SJCRH30 (cell line): Measurements from ENCODE around the gene HRH3. TPM values are rescaled to one million over a fixed set of nuclear protein-coding genes. Genes with fewer than 3 reads are reported as not detected.

ENCODE experiments used
- DNase-seq, 2 experiments: peaks; one replicate each; pipeline ENCODE4 v3.0.0-alpha.2; 2015 to 2020
- H3K27ac ChIP-seq: fragments of 250-450 bp; sonication (Bioruptor Pico); 2 replicates; pipeline ENCODE4 v1.5.1; 2020; ENCODE audit warnings: mild to moderate bottlenecking, moderate library complexity
- H3K27me3 ChIP-seq: fragments of 250-450 bp; sonication (Bioruptor Pico); 2 replicates; pipeline ENCODE4 v1.5.1; 2020; ENCODE audit warnings: mild to moderate bottlenecking, moderate library complexity
- H3K36me3 ChIP-seq: fragments of 250-450 bp; sonication (Bioruptor Pico); 2 replicates; pipeline ENCODE4 v1.5.1; 2020; ENCODE audit warnings: mild to moderate bottlenecking, moderate library complexity
- H3K4me1 ChIP-seq: fragments of 250-450 bp; sonication (Bioruptor Pico); 2 replicates; pipeline ENCODE4 v1.5.1; 2020; ENCODE audit warnings: mild to moderate bottlenecking, moderate library complexity
- H3K4me3 ChIP-seq: fragments of 250-450 bp; sonication (Bioruptor Pico); 2 replicates; pipeline ENCODE4 v1.5.1; 2020; ENCODE audit warnings: mild to moderate bottlenecking, moderate library complexity
- H3K9me3 ChIP-seq: fragments of 250-450 bp; sonication (Bioruptor Pico); replicated peaks from 2 replicates; pipeline ENCODE4 v1.5.1; 2020; ENCODE audit warnings: mild to moderate bottlenecking, moderate library complexity
- total RNA-seq: library from RNA; depleted of rRNA; stranded (reverse); fragments of >200 nt; shearing (Covaris generic); gene quantifications from 2 replicates; pipeline ENCODE4 v1.2.3, GENCODE V29; 2014

Gene HRH3
- total RNA-seq, 1 experiment from 2014 or later, result not detected

DNA sequence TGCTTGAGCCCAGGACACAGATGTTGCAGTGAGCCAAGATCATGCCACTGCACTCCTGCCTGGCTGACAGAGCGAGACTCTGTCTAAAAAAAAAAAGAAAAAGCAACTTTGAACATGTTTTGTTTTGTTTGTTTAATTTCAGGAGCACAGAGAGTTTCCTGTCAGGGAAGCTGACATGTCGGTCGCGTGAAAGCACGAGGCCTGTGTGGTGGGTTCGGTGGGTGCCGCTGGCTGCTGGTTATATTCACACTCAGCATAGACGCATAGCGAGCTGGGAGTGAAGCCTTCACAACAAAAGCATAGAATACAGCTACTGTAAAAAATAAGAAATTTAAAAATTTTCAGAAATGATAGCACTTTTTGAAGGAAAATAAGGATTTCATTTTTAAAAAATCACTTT is 22.8 kb downstream of the HRH3 start:
- Histone ChIP-seq H3K9me3 (no peaks in the 10 kb centered on the region), H3K36me3 (peaks cover 46% of the 10 kb centered on the region), H3K27me3 (no peaks in the 10 kb centered on the region), H3K4me1 (peaks cover 23% of the 10 kb centered on the region), H3K27ac (no peak overlapping the region), H3K4me3 (no peak overlapping the region)
- no peak for DNase-seq

- no peak for DNase-seq
- peaks cover 46% of the 10 kb centered on the region for H3K36me3 ChIP-seq
- H3K27me3 ChIP-seq, result no peaks in the 10 kb centered on the region
- H3K27ac ChIP-seq, result no peak overlapping the region
- no peaks in the 10 kb centered on the region for H3K9me3 ChIP-seq
- peaks cover 15% of the 10 kb centered on the region for H3K4me1 ChIP-seq
- no peak overlapping the region for H3K4me3 ChIP-seq
Observed at GRCh38 chr20:62196286-62196685, 23.8 kb downstream of the HRH3 start.

- no peak overlapping the region for H3K27ac ChIP-seq
- no peaks in the 10 kb centered on the region for H3K9me3 ChIP-seq
- H3K27me3 ChIP-seq, result no peaks in the 10 kb centered on the region
- H3K36me3 ChIP-seq, result peaks cover 46% of the 10 kb centered on the region
- H3K4me3 ChIP-seq, result no peak overlapping the region
- peaks cover 9% of the 10 kb centered on the region for H3K4me1 ChIP-seq
- no peak for DNase-seq
Observed at GRCh38 chr20:62195736-62196135, 24.3 kb downstream of the HRH3 start.

GRCh38 chr20:62195075-62195405 is 25.0 kb downstream of the HRH3 start:
- Histone ChIP-seq H3K4me1 (peaks cover 2% of the 10 kb centered on the region), H3K27me3 (no peaks in the 10 kb centered on the region), H3K36me3 (peaks cover 45% of the 10 kb centered on the region), H3K27ac (no peak overlapping the region), H3K9me3 (no peaks in the 10 kb centered on the region), H3K4me3 (no peak overlapping the region)
- DNase-seq, result no peak

DNA sequence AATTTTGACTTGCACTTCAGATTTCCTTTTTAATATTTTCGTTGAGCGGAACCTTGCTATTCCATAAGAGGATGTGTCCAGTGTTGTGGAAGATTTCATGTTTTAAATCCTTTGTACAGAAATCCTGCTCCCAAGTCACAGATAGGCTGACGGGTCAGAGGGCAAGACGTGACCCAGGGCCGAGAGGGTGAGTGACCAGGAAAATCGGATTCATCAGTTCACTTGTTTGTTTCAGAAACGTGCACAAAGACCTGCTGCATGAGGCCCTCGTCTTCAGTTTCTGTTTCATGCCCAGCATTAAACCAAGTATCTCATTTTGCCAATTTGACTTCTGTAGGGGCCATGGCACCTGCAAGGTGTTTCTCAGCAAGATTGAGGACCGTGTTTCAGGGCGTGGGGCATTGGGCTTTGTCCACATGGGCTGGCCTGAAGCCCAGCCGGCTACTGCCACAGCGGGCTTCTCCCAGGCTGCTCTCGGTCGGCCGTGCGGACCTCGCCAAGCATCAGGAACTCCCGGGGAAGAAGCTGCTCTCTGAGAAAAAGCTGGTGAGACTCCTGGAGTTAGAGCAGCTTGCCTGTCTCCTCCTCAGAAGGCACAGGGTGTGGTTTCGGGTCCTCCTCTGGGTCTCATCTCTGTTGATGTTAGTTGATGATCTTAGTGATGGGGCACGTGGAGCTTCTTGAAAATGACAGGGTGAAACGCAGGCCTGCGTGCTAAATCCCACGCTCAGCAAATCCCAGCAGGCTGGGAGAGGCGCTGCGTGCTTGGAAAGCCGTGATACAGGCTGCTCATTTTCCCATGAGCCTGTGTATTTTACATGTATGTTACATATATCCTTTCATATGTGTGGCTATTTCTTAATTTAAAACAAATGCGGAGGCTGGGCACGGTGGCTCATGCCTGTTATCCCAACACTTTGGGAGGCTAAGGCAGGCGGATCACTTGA is 26.7 kb downstream of the HRH3 start:
- no peak for DNase-seq
- Histone ChIP-seq H3K36me3 (peaks cover 46% of the 10 kb centered on the region), H3K4me3 (no peak overlapping the region), H3K9me3 (no peaks in the 10 kb centered on the region), H3K4me1 (peaks cover 3% of the 10 kb centered on the region; the same call in 1 of the 2 replicates), H3K27ac (no peak overlapping the region), H3K27me3 (no peaks in the 10 kb centered on the region)

- H3K27ac ChIP-seq, result no peak overlapping the region
- peaks cover 3% of the 10 kb centered on the region; the same call in 1 of the 2 replicates for H3K4me1 ChIP-seq
- no peaks in the 10 kb centered on the region for H3K9me3 ChIP-seq
- H3K27me3 ChIP-seq, result no peaks in the 10 kb centered on the region
- H3K4me3 ChIP-seq, result no peak overlapping the region
- no peak for DNase-seq
- peaks cover 38% of the 10 kb centered on the region for H3K36me3 ChIP-seq
Observed at GRCh38 chr20:62192635-62193034, 27.4 kb downstream of the HRH3 start.

- Histone ChIP-seq H3K36me3 (peaks cover 33% of the 10 kb centered on the region), H3K9me3 (no peaks in the 10 kb centered on the region), H3K27ac (no peak overlapping the region), H3K4me3 (no peak overlapping the region), H3K27me3 (no peaks in the 10 kb centered on the region), H3K4me1 (peaks cover 3% of the 10 kb centered on the region; the same call in 1 of the 2 replicates)
- DNase-seq, result no peak
Observed at GRCh38 chr20:62191781-62192559, 28.1 kb downstream of the HRH3 start.

DNA sequence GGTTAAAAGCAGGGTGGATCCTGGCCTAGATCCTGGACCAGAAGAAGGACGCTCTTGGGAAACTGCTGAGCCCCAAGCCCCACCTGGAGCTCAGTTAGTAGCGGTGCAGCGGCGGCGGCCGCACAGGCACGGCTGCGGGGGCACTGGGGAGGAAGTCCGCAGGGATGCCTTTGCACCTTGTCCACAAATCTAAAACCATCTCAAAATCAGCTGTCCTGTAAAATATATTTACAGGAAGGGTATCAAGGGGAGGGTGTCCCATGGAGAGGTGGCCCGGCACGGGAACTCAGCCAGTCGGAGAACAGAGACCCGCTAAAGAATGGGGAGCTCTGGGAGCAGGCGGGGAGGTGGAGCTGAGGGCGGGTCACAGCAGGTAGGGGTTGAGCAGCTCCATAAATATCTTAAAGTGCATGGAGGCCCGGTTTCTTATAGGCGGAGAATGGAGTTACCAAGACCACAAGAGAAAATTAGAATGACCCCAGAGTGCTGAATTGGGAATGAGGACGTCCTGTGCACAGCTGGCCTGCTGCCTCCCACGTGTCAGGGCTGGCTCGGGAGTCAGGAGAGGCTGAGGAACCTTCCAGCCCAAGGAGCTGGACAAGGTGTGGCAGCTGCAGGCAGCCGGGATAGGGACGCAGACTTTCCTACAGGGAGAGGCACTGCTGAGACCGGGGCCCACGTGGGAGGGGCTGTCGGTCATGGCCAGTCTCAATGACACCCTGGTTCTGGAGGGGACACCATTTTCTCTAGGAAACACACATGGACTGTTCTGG is 29.3 kb downstream of the HRH3 start:
- Histone ChIP-seq H3K27ac (no peak overlapping the region), H3K4me3 (no peak overlapping the region), H3K27me3 (no peaks in the 10 kb centered on the region), H3K36me3 (peaks cover 22% of the 10 kb centered on the region), H3K9me3 (no peaks in the 10 kb centered on the region), H3K4me1 (peaks cover 3% of the 10 kb centered on the region; the same call in 1 of the 2 replicates)
- DNase-seq, result no peak

DNA sequence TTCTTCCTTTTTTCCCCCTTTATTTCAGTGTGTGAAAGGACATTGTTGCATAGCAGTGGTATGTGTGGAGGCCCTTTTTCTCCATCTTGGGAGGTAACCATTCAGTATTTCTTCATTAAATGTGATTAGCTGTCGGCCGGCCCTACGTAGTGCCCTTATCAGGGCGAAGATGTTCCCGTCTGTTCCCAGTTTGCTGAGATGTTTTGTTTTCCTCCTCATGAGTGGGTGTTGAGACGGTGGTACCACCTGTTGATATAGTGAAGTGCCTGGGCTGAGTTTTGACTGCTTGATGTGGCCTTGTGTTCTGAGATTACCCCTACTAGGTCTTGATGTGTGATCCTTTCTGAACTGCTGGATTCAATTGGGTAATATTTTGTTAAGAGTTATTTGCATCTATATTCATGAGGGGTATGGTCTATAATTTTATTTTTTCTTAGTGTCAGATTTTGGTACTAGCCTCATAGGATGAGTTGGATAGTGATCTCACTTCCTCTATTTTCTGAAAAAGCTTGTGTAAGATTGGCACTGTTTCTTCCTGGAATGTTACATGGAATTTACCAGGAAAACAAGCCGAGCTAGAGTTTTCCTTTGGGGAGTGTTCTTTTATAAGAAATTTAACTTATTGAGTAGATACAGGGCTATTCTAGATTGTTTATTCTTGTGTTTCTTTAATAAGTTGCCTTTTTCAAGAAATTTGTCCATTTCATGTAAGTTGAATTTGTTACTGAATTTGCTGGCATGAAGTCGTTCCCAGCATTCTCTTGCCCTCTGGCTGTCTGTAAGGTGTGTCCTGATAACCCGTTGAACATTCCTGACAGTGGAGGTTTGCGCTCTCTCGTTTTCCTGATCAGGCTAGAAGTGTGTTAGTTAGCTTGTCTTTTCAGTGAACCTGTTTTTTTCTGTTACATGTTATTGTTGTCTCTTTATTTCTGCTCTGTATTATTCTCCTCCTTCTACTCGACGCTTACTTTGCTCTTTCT is 32.9 kb downstream of the HRH3 start:
- no peak for DNase-seq
- no peaks in the 10 kb centered on the region for H3K9me3 ChIP-seq
- H3K4me1 ChIP-seq, result peaks cover 9% of the 10 kb centered on the region
- H3K27ac ChIP-seq, result no peak overlapping the region
- no peak overlapping the region for H3K4me3 ChIP-seq
- H3K36me3 ChIP-seq, result peaks cover 22% of the 10 kb centered on the region
- no peaks in the 10 kb centered on the region for H3K27me3 ChIP-seq

- Histone ChIP-seq H3K27me3 (no peaks in the 10 kb centered on the region), H3K27ac (no peak overlapping the region), H3K4me1 (peaks cover 19% of the 10 kb centered on the region), H3K9me3 (no peaks in the 10 kb centered on the region), H3K4me3 (no peak overlapping the region), H3K36me3 (peaks cover 31% of the 10 kb centered on the region)
- DNase-seq, result no peak
Observed at GRCh38 chr20:62186096-62186426, 34.0 kb downstream of the HRH3 start.

GRCh38 chr20:62183426-62184142 is 36.5 kb downstream of the HRH3 start:
- H3K36me3 ChIP-seq, result peaks cover 30% of the 10 kb centered on the region
- peak overlapping the region; percentile 96 for H3K4me3 ChIP-seq
- DNase-seq, result no peak
- H3K27ac ChIP-seq, result peak overlapping the region; percentile 81
- no peaks in the 10 kb centered on the region for H3K9me3 ChIP-seq
- no peaks in the 10 kb centered on the region for H3K27me3 ChIP-seq
- peaks cover 15% of the 10 kb centered on the region; the same call in 1 of the 2 replicates for H3K4me1 ChIP-seq

DNA sequence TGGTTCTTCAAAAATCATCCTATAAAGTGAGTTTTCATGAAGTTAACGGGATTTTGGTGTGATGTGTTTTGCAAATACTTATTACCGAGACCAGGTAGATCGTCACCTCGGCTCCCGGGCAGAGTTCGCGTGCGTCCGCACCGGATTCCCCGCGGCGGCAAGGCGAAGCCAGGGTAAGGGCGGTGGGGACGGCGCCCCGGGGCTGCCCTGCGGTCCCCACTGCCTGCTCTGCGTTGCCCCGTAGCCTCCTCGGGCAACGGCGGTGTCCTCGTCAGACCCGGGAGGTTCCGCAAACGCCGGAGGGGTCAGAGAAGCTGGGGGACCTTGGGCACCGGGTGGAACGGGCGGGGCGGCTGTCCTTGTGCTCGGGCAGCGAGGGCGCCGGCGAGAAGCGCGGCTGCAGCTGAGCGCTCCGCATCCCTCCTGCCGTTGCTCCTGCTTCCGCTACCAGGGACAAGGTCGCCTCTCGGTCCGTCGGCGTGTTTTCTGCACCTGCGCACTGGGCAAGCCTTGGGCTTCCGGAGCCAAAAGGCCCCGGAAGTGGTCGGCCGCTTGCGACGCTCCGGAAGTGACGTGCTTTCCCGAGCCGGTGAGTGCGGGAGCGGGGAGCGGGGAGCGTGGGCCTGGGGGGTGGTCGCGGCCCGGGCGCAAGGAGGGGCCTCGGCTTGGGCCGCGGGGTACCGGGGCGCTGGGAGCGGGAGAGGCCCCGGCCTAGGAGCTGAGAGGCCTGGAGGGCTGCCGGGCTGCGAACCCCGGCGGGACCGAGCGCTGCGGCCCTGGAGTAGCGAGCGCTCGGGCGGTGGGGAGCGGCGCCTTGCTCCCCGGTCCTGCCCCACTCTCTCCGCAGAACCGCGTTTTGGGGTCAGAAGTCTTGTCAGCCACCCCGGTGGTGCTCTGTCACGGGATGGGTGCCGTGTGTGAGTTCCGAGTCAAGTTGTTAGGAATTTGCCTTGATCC is 37.3 kb downstream of the HRH3 start, which contains the start of gene MTG2:
Gene MTG2, plus strand, starts transcription at position 560 of the 957 bp plus-strand sequence. CDS start 10,393 bp downstream, outside the sequence.
- peak within 1 kb of the TSS; percentile 81 for H3K27ac ChIP-seq
- peak within 1 kb of the TSS; percentile 96 for H3K4me3 ChIP-seq
- peaks cover 15% of the 10 kb centered on the region; the same call in 1 of the 2 replicates for H3K4me1 ChIP-seq
- no peaks in the 10 kb centered on the region for H3K27me3 ChIP-seq
- H3K36me3 ChIP-seq, result peaks cover 30% of the 10 kb centered on the region
- DNase-seq, result peak; percentile 100
- no peaks in the 10 kb centered on the region for H3K9me3 ChIP-seq
